ENCODE results near the gene PPP3CA. TPM values are rescaled to one million over a fixed set of nuclear protein-coding genes. Genes with fewer than 3 reads are reported as not detected.
A peak's percentile ranks its signal among the peaks of the same experiment; 100 is the strongest.

Gene PPP3CA
- total RNA-seq, 1 donor from 2014 or later: 38.4 TPM

DNA sequence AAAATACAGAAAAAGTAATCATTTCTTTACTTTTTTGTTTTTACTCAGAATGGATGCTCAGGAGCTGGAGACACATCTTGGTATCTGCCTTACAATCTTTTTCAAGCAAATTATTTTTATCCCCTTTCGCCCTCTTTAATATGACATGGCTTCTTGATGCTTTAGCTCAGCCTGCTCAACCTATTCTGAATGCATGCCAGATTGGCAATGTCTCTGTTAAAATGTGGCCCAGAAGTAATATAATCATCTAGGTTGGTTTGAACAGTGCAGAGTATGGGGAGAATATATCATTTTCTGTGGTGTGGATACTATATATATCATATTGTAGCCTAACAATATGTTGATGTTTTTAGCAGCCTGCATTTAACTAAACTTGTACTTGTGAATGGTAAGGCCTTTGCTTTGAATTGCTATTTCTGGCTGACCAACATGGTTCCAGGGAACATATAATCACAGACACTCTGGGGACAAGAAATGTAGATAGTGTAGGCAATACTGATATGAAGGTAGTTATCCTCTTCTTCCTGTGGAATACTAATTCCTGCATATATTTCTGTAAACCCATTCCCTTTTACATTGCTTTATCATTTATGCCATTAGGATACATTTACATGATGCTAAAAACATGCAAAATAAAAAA is 282.7 kb downstream of the PPP3CA start:
- H3K9me3 ChIP-seq (ENCODE audit: low read depth): no peaks in the 10 kb centered on the region
- H3K9ac ChIP-seq: no peak overlapping the region
- no peaks in the 10 kb centered on the region for H3K9me3 Mint-ChIP-seq
- no peak overlapping the region for H3K27ac Mint-ChIP-seq
- H3F3A ChIP-seq (ENCODE audit: low read depth): peaks cover 3% of the 10 kb centered on the region
- no peak for TF ChIP-seq EZH2 (IDR thresholded peaks at IDR 0.05)
- no peak for TF ChIP-seq EZH2phosphoT487 (IDR thresholded peaks at IDR 0.05)
- TF ChIP-seq, protein P1, sequence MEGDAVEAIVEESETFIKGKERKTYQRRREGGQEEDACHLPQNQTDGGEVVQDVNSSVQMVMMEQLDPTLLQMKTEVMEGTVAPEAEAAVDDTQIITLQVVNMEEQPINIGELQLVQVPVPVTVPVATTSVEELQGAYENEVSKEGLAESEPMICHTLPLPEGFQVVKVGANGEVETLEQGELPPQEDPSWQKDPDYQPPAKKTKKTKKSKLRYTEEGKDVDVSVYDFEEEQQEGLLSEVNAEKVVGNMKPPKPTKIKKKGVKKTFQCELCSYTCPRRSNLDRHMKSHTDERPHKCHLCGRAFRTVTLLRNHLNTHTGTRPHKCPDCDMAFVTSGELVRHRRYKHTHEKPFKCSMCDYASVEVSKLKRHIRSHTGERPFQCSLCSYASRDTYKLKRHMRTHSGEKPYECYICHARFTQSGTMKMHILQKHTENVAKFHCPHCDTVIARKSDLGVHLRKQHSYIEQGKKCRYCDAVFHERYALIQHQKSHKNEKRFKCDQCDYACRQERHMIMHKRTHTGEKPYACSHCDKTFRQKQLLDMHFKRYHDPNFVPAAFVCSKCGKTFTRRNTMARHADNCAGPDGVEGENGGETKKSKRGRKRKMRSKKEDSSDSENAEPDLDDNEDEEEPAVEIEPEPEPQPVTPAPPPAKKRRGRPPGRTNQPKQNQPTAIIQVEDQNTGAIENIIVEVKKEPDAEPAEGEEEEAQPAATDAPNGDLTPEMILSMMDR (IDR thresholded peaks at IDR 0.05): no peak
- no peak overlapping the region for H3K4me2 ChIP-seq
- H3K27me3 Mint-ChIP-seq (ENCODE audit: insufficient read depth, low read depth): no peaks in the 10 kb centered on the region
- H3K27ac ChIP-seq: no peak overlapping the region
- H3K4me3 Mint-ChIP-seq: no peak overlapping the region
- no peak overlapping the region for H2AFZ ChIP-seq (replicated peaks)
- no peaks in the 10 kb centered on the region for H4K20me1 ChIP-seq (ENCODE audit: low read depth)
- H3K79me2 ChIP-seq (ENCODE audit: low read depth): no peaks in the 10 kb centered on the region
- no peak for DNase-seq (ENCODE audit: low spot score)
- H3K36me3 Mint-ChIP-seq: peaks cover 7% of the 10 kb centered on the region
- no peaks in the 10 kb centered on the region for H3K36me3 ChIP-seq
- no peaks in the 10 kb centered on the region for H3K27me3 ChIP-seq
- H3K4me1 ChIP-seq: peaks cover 19% of the 10 kb centered on the region
- H3K4me1 Mint-ChIP-seq: peaks cover 34% of the 10 kb centered on the region
- no peak overlapping the region for H3K4me3 ChIP-seq

GRCh38 chr4:101055392-101055791 is 291.9 kb downstream of the PPP3CA start:
- no peak overlapping the region for H3K27ac Mint-ChIP-seq
- H3K4me3 Mint-ChIP-seq: no peak overlapping the region

GRCh38 chr4:101050837-101051205 is 296.5 kb downstream of the PPP3CA start:
- no peaks in the 10 kb centered on the region for H3K79me2 ChIP-seq (ENCODE audit: low read depth)
- Mint-ChIP-seq H3K9me3 (no peaks in the 10 kb centered on the region), H3K27ac (peak overlapping the region; percentile 58), H3K27me3 (ENCODE audit: insufficient read depth, low read depth) (no peaks in the 10 kb centered on the region), H3K4me3 (no peak overlapping the region), H3K36me3 (no peaks in the 10 kb centered on the region), H3K4me1 (peaks cover 26% of the 10 kb centered on the region)
- no peak for TF ChIP-seq EZH2 (IDR thresholded peaks at IDR 0.05)
- TF ChIP-seq, protein P1 (IDR thresholded peaks at IDR 0.05): no peak
- no peak for TF ChIP-seq EZH2phosphoT487 (IDR thresholded peaks at IDR 0.05)
- H3K36me3 ChIP-seq: no peaks in the 10 kb centered on the region
- no peak overlapping the region for H3K4me3 ChIP-seq
- H3K4me2 ChIP-seq: peak overlapping the region; percentile 37
- H2AFZ ChIP-seq (replicated peaks): no peak overlapping the region
- H3K9me3 ChIP-seq (ENCODE audit: low read depth): no peaks in the 10 kb centered on the region
- no peak overlapping the region for H3K9ac ChIP-seq
- peaks cover 37% of the 10 kb centered on the region for H3K4me1 ChIP-seq
- H3K27me3 ChIP-seq: no peaks in the 10 kb centered on the region
- no peak for DNase-seq (ENCODE audit: low spot score)
- H3K27ac ChIP-seq: no peak overlapping the region
- no peaks in the 10 kb centered on the region for H3F3A ChIP-seq (ENCODE audit: low read depth)
- no peaks in the 10 kb centered on the region for H4K20me1 ChIP-seq (ENCODE audit: low read depth)

More at GRCh38 chr4:101055392-101055791, 291.9 kb downstream of the PPP3CA start:
- Mint-ChIP-seq H3K27me3 (ENCODE audit: insufficient read depth, low read depth) (no peaks in the 10 kb centered on the region), H3K36me3 (no peaks in the 10 kb centered on the region), H3K4me1 (peaks cover 14% of the 10 kb centered on the region), H3K9me3 (no peaks in the 10 kb centered on the region)
- no peak overlapping the region for H3K27ac ChIP-seq
- no peaks in the 10 kb centered on the region for H3K79me2 ChIP-seq (ENCODE audit: low read depth)
- no peaks in the 10 kb centered on the region for H3K27me3 ChIP-seq
- no peak overlapping the region for H3K4me3 ChIP-seq
- no peak overlapping the region for H3K9ac ChIP-seq
- H2AFZ ChIP-seq (replicated peaks): no peak overlapping the region
- DNase-seq (ENCODE audit: low spot score): no peak
- TF ChIP-seq EZH2phosphoT487 (IDR thresholded peaks at IDR 0.05) (no peak), EZH2 (IDR thresholded peaks at IDR 0.05) (no peak)
- TF ChIP-seq, protein P1 (IDR thresholded peaks at IDR 0.05): no peak
- H3F3A ChIP-seq (ENCODE audit: low read depth): no peaks in the 10 kb centered on the region
- H3K9me3 ChIP-seq (ENCODE audit: low read depth): no peaks in the 10 kb centered on the region
- H3K4me2 ChIP-seq: no peak overlapping the region
- no peaks in the 10 kb centered on the region for H4K20me1 ChIP-seq (ENCODE audit: low read depth)
- H3K4me1 ChIP-seq: peaks cover 18% of the 10 kb centered on the region
- no peaks in the 10 kb centered on the region for H3K36me3 ChIP-seq

Measured in neural progenitor cell (in vitro differentiated cells).